H1 (cell line): ENCODE results near the gene CNDP2. TPM values are rescaled to one million over a fixed set of nuclear protein-coding genes. Genes with fewer than 3 reads are reported as not detected.

ENCODE experiments used
- CTCF ChIA-PET: fragments of 300-600 bp; sonication (Branson Sonifier 250); formaldehyde crosslinking; loops from one replicate; lab custom pipeline; 2021; ENCODE audit not compliant: partially characterized antibody; lab: Charles Lee
- POLR2A ChIA-PET: fragments of 300-600 bp; sonication (Branson Sonifier 250); formaldehyde crosslinking; loops from one replicate; lab custom pipeline; 2021; ENCODE audit warnings: inconsistent platforms; ENCODE audit not compliant: partially characterized antibody; lab: Charles Lee
- DNase-seq, 2 experiments: peaks; one replicate each; pipeline versions ENCODE4 v3.0.0 to v3.0.0-alpha.2; 2010 to 2022; ENCODE audit warnings: low spot score in 2 of 2, low read depth in 1 of 2, mixed read lengths in 1 of 2
- FAIRE-seq: peaks from 2 replicates; lab custom pipeline; 2011; peaks lifted over from hg19 to GRCh38; lab: Jason Lieb, UNC
- H2AFZ ChIP-seq: 2 replicates; pipeline ENCODE4 v1.8.1; 2012; ENCODE audit warnings: low read length, inconsistent platforms
- H2AK5ac ChIP-seq: 2 replicates; pipeline ENCODE4 v1.6.1; 2013; ENCODE audit warnings: low read depth, low read length
- H2BK120ac ChIP-seq: replicated peaks from 2 replicates; pipeline ENCODE3; 2013; ENCODE audit warnings: low read depth, low read length, inconsistent platforms
- H2BK12ac ChIP-seq: 2 replicates; pipeline ENCODE4 v1.6.1; 2013; ENCODE audit warnings: low read depth, low read length
- H2BK15ac ChIP-seq: 2 replicates; pipeline ENCODE4 v1.6.1; 2013; ENCODE audit warnings: low read length
- H2BK20ac ChIP-seq: 2 replicates; pipeline ENCODE4 v1.6.1; 2013; ENCODE audit warnings: low read length
- H2BK5ac ChIP-seq: 2 replicates; pipeline ENCODE4 v1.6.1; 2013; ENCODE audit warnings: low read depth, low read length
- H3K14ac ChIP-seq: 2 replicates; pipeline ENCODE4 v1.6.1; 2013; ENCODE audit warnings: inconsistent platforms; ENCODE audit not compliant: insufficient read length
- H3K18ac ChIP-seq: 2 replicates; pipeline ENCODE4 v1.6.1; 2013; ENCODE audit warnings: low read length; ENCODE audit errors: extremely low read depth
- H3K23ac ChIP-seq: 2 replicates; pipeline ENCODE4 v1.6.1; 2013; ENCODE audit warnings: inconsistent platforms; ENCODE audit not compliant: insufficient read length
- H3K23me2 ChIP-seq: 2 replicates; pipeline ENCODE4 v1.6.1; 2013; ENCODE audit warnings: low read depth, low read length
- H3K27ac ChIP-seq: 2 replicates; pipeline ENCODE4 v1.6.1; 2011; ENCODE audit warnings: low read depth, low read length, inconsistent platforms
- H3K27me3 ChIP-seq, 4 experiments: replicated peaks in 1 of 4; 1 replicate in 1 of 4; 2 replicates in 3 of 4; pipeline versions ENCODE4 v1.6.1 to v1.8.1; 2011 to 2013; ENCODE audit warnings: low read length in 3 of 4, mild to moderate bottlenecking in 3 of 4, inconsistent platforms in 2 of 4, mixed read lengths in 2 of 4, moderate library complexity in 1 of 4; ENCODE audit not compliant: control insufficient read depth in 3 of 4, insufficient read depth in 3 of 4; ENCODE audit errors: extremely low read depth in 1 of 4
- H3K36me3 ChIP-seq, 4 experiments: 2 replicates each; pipeline versions ENCODE4 v1.6.1 to v1.8.1; 2011 to 2013; ENCODE audit warnings: mild to moderate bottlenecking in 4 of 4, low read length in 3 of 4, moderate library complexity in 2 of 4, control low read depth in 1 of 4, inconsistent platforms in 1 of 4; ENCODE audit not compliant: insufficient read depth in 4 of 4, control insufficient read depth in 2 of 4
- H3K4ac ChIP-seq: replicated peaks from 2 replicates; pipeline ENCODE3; 2013; ENCODE audit warnings: low read length, low read depth, mixed read lengths, inconsistent platforms; ENCODE audit not compliant: insufficient read length
- H3K4me1 ChIP-seq, 4 experiments: replicated peaks in 1 of 4; 1 replicate in 1 of 4; 2 replicates in 3 of 4; pipeline versions ENCODE4 v1.6.1 to v1.8.1; 2011 to 2013; ENCODE audit warnings: low read length in 3 of 4, inconsistent platforms in 2 of 4, mixed read lengths in 1 of 4; ENCODE audit not compliant: insufficient read depth in 4 of 4, control insufficient read depth in 3 of 4
- H3K4me2 ChIP-seq, 2 experiments: 2 replicates each; pipeline versions ENCODE4 v1.6.1 to v1.8.1; 2011 to 2013; ENCODE audit warnings: low read depth in 2 of 2, low read length in 2 of 2, control low read depth in 1 of 2, inconsistent platforms in 1 of 2, mild to moderate bottlenecking in 1 of 2; ENCODE audit not compliant: insufficient read depth in 1 of 2
- H3K4me3 ChIP-seq, 4 experiments: fragments of 200-600, 300-600 bp in 1 of 4; sonication (generic), shearing (Covaris generic), sonication (Bioruptor Twin) in 1 of 4; 2 replicates each; pipeline versions ENCODE4 v1.5.1 to v1.8.1; 2011 to 2016; ENCODE audit warnings: low read length in 4 of 4, low read depth in 3 of 4, control low read depth in 2 of 4, inconsistent platforms in 2 of 4, mild to moderate bottlenecking in 2 of 4, mixed read lengths in 1 of 4, moderate library complexity in 1 of 4; ENCODE audit not compliant: insufficient read depth in 2 of 4; ENCODE audit errors: extremely low read depth in 1 of 4
- H3K56ac ChIP-seq: replicated peaks from 2 replicates; pipeline ENCODE3; 2013; ENCODE audit warnings: low read depth, mild to moderate bottlenecking, mixed read lengths, low read length, inconsistent platforms; ENCODE audit not compliant: insufficient read length
- H3K79me1 ChIP-seq: 2 replicates; pipeline ENCODE4 v1.6.1; 2013; ENCODE audit warnings: low read depth, low read length, control low read depth
- H3K79me2 ChIP-seq, 2 experiments: 2 replicates each; pipeline versions ENCODE4 v1.6.1 to v1.8.1; 2012 to 2013; ENCODE audit warnings: low read length in 2 of 2, mild to moderate bottlenecking in 2 of 2, inconsistent platforms in 1 of 2; ENCODE audit not compliant: insufficient read depth in 2 of 2, control insufficient read depth in 1 of 2
- H3K9ac ChIP-seq, 4 experiments: replicated peaks in 1 of 4; 1 replicate in 1 of 4; 2 replicates in 3 of 4; pipeline versions ENCODE4 v1.6.1 to v1.8.1; 2011 to 2013; ENCODE audit warnings: low read depth in 3 of 4, low read length in 3 of 4, control low read depth in 2 of 4, mild to moderate bottlenecking in 2 of 4, moderate library complexity in 2 of 4, inconsistent platforms in 1 of 4; ENCODE audit errors: extremely low read depth in 1 of 4
- H3K9me3 ChIP-seq, 2 experiments: 2 replicates each; pipeline versions ENCODE4 v1.6.1 to v1.8.1; 2012 to 2013; ENCODE audit warnings: mild to moderate bottlenecking in 2 of 2, moderate library complexity in 2 of 2, control low read depth in 1 of 2, inconsistent platforms in 1 of 2, low read depth in 1 of 2, low read length in 1 of 2, mixed read lengths in 1 of 2; ENCODE audit not compliant: insufficient read depth in 2 of 2
- H4K20me1 ChIP-seq, 2 experiments: replicated peaks in 1 of 2; 2 replicates each; pipeline versions ENCODE3 to v1.8.1; 2011 to 2013; ENCODE audit warnings: inconsistent platforms in 2 of 2, low read length in 2 of 2, mild to moderate bottlenecking in 1 of 2; ENCODE audit not compliant: insufficient read depth in 2 of 2, control insufficient read depth in 1 of 2
- H4K5ac ChIP-seq: 2 replicates; pipeline ENCODE4 v1.6.1; 2013; ENCODE audit warnings: low read length, low read depth, mixed read lengths, inconsistent platforms; ENCODE audit not compliant: insufficient read length
- H4K8ac ChIP-seq: 2 replicates; pipeline ENCODE4 v1.8.0; 2013; ENCODE audit warnings: mild to moderate bottlenecking, moderate library complexity, low read length, inconsistent platforms; ENCODE audit not compliant: insufficient read depth; ENCODE audit errors: extremely low read depth
- H4K91ac ChIP-seq: replicated peaks from 2 replicates; pipeline ENCODE3; 2013; ENCODE audit warnings: low read length, mixed read lengths, inconsistent platforms; ENCODE audit not compliant: insufficient read length
- GTF2F1 ChIP-seq: IDR thresholded peaks from 2 replicates; pipeline ENCODE4 v1.6.1; 2012; ENCODE audit warnings: low read depth, low read length, improper control_type of control experiment, borderline replicate concordance
- SP1 ChIP-seq: IDR thresholded peaks from 2 replicates; pipeline ENCODE4 v1.6.1; 2011; ENCODE audit warnings: low read depth, low read length
- TCF12 ChIP-seq: IDR thresholded peaks from 2 replicates; pipeline ENCODE4 v1.6.1; 2011; ENCODE audit warnings: low read depth, mild to moderate bottlenecking, low read length
- YY1 ChIP-seq: IDR thresholded peaks from 2 replicates; pipeline ENCODE4 v1.6.1; 2011; ENCODE audit warnings: low read depth, mild to moderate bottlenecking, low read length
- ZNF274 ChIP-seq: IDR thresholded peaks from 2 replicates; pipeline ENCODE4 v1.7.0; 2012; ENCODE audit warnings: low read length, borderline replicate concordance; ENCODE audit errors: extremely low read depth
- WGBS, 2 experiments: shearing (Covaris generic) in 1 of 2; methylation state at CpG; one replicate each; pipeline versions ENCODE4 v1.1.6 to v1.1.7; 2013 to 2015; ENCODE audit warnings: low lambda C conversion rate in 2 of 2, mixed read lengths in 2 of 2, inconsistent platforms in 1 of 2, low coverage in 1 of 2, missing lambda C conversion rate in 1 of 2; ENCODE audit not compliant: insufficient replicate concordance in 2 of 2, insufficient coverage in 1 of 2, insufficient read length in 1 of 2; ENCODE audit errors: extremely low coverage in 1 of 2, missing lambda C conversion rate in 1 of 2; 5-methylcytosine and 5-hydroxymethylcytosine counted together
- polyA plus RNA-seq, 7 experiments: library from polyadenylated mRNA; depleted of rRNA in 3 of 7; stranded (reverse) in 5 of 7; unstranded in 2 of 7; fragments of >200 nt in 5 of 7; fragments of 200-250 nt in 2 of 7; gene quantifications; 1 replicate in 5 of 7; 2 replicates in 1 of 7; 4 replicates in 1 of 7; pipeline versions ENCODE4 v1.2.1 to v1.2.3, GENCODE V29; 2011 to 2013; ENCODE audit warnings: missing spikeins in 2 of 7, mixed read lengths in 2 of 7
- total RNA-seq: library from RNA; stranded (reverse); fragmentation: NEBNext Ultra II Directional; extraction: Animal tissue kit (Norgen Biotek cat#: 25700); gene quantifications from 2 replicates; pipeline ENCODE4 v1.2.1, GENCODE V29; 2021

CNDP2 gene
- total and polyA plus RNA-seq, 2 of the 8 experiments (the other 6 are each of a cell fraction or from before 2014, with no cell fraction given) = 71.8 to 243 TPM

DNA sequence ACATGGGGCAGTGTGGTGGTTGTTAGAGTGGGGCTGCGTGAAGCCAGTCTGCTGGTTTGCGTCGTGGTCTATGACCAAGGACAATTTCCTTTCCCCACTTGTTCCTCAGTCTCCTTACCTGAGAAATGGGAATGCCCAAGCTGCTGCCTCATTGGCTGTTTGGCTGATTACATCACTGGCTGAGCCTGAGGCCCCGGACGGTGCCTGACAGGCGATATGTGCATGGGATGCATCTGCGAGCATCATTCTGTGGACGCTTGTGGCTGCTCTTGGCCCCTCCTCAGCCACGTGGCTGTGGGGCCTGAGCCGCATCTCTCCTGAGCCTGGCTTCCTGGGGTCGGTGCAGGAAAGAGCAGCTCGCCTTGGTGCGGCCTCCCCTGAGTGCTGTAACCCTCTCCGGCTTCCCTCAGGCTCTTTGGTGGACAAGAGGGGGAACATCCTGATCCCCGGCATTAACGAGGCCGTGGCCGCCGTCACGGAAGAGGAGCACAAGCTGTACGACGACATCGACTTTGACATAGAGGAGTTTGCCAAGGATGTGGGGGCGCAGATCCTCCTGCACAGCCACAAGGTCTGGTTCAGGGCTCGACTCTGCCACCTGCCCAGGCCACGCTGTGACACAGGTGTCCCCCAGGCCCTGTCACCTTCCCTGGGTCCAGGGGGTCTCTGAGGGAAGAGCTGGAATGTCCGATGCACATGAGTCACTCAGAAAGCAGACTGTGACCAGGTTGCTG lies 17.2 kb downstream of the CNDP2 start:
- Histone ChIP-seq H3K4me2 (no peak overlapping the region), H4K91ac (no peak overlapping the region), H3K23me2 (no peaks in the 10 kb centered on the region), H3K56ac (no peak overlapping the region), H4K5ac (no peak overlapping the region), H3K18ac (no peak overlapping the region), H3K4ac (no peak overlapping the region), H2BK20ac (no peak overlapping the region), H2AFZ (no peak overlapping the region), H4K8ac (peak overlapping the region; percentile 58; the same call in 1 of the 2 replicates), H3K79me1 (peaks cover 13% of the 10 kb centered on the region), H3K4me1 (no peaks in the 10 kb centered on the region), H3K9ac (no peak overlapping the region), H3K4me3 (no peak overlapping the region), H2BK12ac (no peak overlapping the region), H3K9me3 (no peaks in the 10 kb centered on the region), H4K20me1 (peaks cover 11 to 23% of the 10 kb centered on the region in 2 experiments), H3K23ac (no peak overlapping the region), H2BK120ac (no peak overlapping the region), H3K36me3 (peaks cover 15 to 80% (median 64%) of the 10 kb centered on the region in 4 experiments), H3K14ac (no peak overlapping the region), H2BK15ac (no peak overlapping the region), H3K27ac (no peak overlapping the region), H3K79me2 (no peaks in the 10 kb centered on the region; a peak in 1 of 4 replicates), H2AK5ac (no peak overlapping the region), H2BK5ac (no peak overlapping the region), H3K27me3 (no peaks in the 10 kb centered on the region)
- no peak for FAIRE-seq
- POLR2A ChIA-PET = interaction anchor here (1.4 kb wide), 1 partner anchor 9 kb away, joined by 6 read pairs; no protein-coding TSS in a partner anchor
- CTCF ChIA-PET = interaction anchor here (0.9 to 1.2 kb wide), 3 partner anchors 20 to 54 kb away, joined by 3 read pairs; no protein-coding TSS in a partner anchor
- 89% methylated on average over 22 of the region's 27 CpGs; no CpG with 5 or more reads in 1 of the 2 experiments for WGBS, 2 experiments
- DNase-seq = no peak
- TF ChIP-seq GTF2F1 (no peak), TCF12 (no peak), ZNF274 (no peak), SP1 (no peak), YY1 (no peak)
